HCT116 (cell line): ENCODE results near the gene WRAP53. TPM values are rescaled to one million over a fixed set of nuclear protein-coding genes. Genes with fewer than 3 reads are reported as not detected.

ENCODE experiments used
- ATAC-seq: fragments of 200-7000 bp; cut with Tn5 transposase; 2 replicates; pipeline ENCODE4 v1.9.1; 2020; ENCODE audit warnings: mild to moderate bottlenecking, moderate library complexity
- BruUV-seq: library from RNA; stranded (reverse); fragments of 400-500 nt; replicated peaks from 2 replicates; lab custom pipeline; 2021; lab: Mats Ljungman, UMichigan
- CTCF ChIA-PET: fragments of 300-600 bp; sonication (Branson Sonifier 250); formaldehyde crosslinking; loops from one replicate; lab custom pipeline; 2021; ENCODE audit warnings: antibody characterized with exemption; lab: Charles Lee
- POLR2A ChIA-PET: fragments of 300-600, 350-600 bp; sonication (Branson Sonifier 250); formaldehyde crosslinking; loops from one replicate; lab custom pipeline; 2021; ENCODE audit warnings: antibody characterized with exemption; lab: Charles Lee
- RAD21 ChIA-PET, 2 experiments: fragments of 300-600 bp; sonication (Branson Sonifier 250); formaldehyde crosslinking; loops; one replicate each; lab custom pipeline; 2023; ENCODE audit warnings: low total read pairs in 2 of 2; ENCODE audit not compliant: uncharacterized antibody in 2 of 2, unreplicated experiment in 2 of 2, low non-redundant PET in 1 of 2; lab: Charles Lee
- DNase-seq: peaks from one replicate; pipeline ENCODE4 v3.0.0-alpha.2; 2010; ENCODE audit warnings: low read depth, low spot score
- H2AFZ ChIP-seq: fragments of 200-600 bp; shearing (Covaris generic), sonication (generic); 2 replicates; pipeline ENCODE4 v1.6.1; 2017; ENCODE audit warnings: low read depth, mixed run types, mixed read lengths, antibody characterized with exemption, low read length; ENCODE audit not compliant: poor library complexity, severe bottlenecking
- H3K27ac ChIP-seq: 2 replicates; pipeline ENCODE4 v1.5.1; 2012; ENCODE audit warnings: low read depth, low read length
- H3K27me3 ChIP-seq: fragments of 200-600 bp; sonication (generic); 2 replicates; pipeline ENCODE4 v1.6.1; 2016; ENCODE audit warnings: mixed run types, low read length, mixed read lengths; ENCODE audit not compliant: insufficient read depth
- H3K36me3 ChIP-seq, 2 experiments: fragments of 200-500 bp in 1 of 2; fragments of 200-600 bp in 1 of 2; sonication (Bioruptor generic) in 1 of 2; sonication (generic) in 1 of 2; 2 replicates each; pipeline versions ENCODE4 v1.5.1 to v1.6.1; 2014 to 2016; ENCODE audit warnings: low read length in 2 of 2, inconsistent platforms in 1 of 2, mixed read lengths in 1 of 2, mixed run types in 1 of 2; ENCODE audit not compliant: insufficient read depth in 2 of 2, control insufficient read depth in 1 of 2
- H3K4me1 ChIP-seq, 2 experiments: fragments of 200-600 bp in 1 of 2; sonication (generic) in 1 of 2; 2 replicates each; pipeline versions ENCODE4 v1.5.1 to v1.6.1; 2012 to 2017; ENCODE audit warnings: low read length in 2 of 2, inconsistent platforms in 1 of 2, mild to moderate bottlenecking in 1 of 2, mixed read lengths in 1 of 2, mixed run types in 1 of 2, moderate library complexity in 1 of 2; ENCODE audit not compliant: insufficient read depth in 2 of 2, control insufficient read depth in 1 of 2
- H3K4me2 ChIP-seq: fragments of 200-600 bp; sonication (generic); 2 replicates; pipeline ENCODE4 v1.6.1; 2017; ENCODE audit warnings: mixed run types, low read length, mixed read lengths
- H3K4me3 ChIP-seq, 2 experiments: fragments of 200-600 bp in 1 of 2; sonication (generic) in 1 of 2; replicated peaks in 1 of 2; 2 replicates each; pipeline ENCODE4 v1.5.1; 2011 to 2016; ENCODE audit warnings: low read length in 2 of 2, control low read depth in 1 of 2, low read depth in 1 of 2, mild to moderate bottlenecking in 1 of 2, mixed read lengths in 1 of 2, mixed run types in 1 of 2
- H3K79me2 ChIP-seq: fragments of 200-600 bp; sonication (generic); 2 replicates; pipeline ENCODE4 v1.6.1; 2017; ENCODE audit warnings: mild to moderate bottlenecking, mixed run types, low read length, moderate library complexity, mixed read lengths; ENCODE audit not compliant: insufficient read depth
- H3K9ac ChIP-seq: fragments of 200-600 bp; sonication (generic); 2 replicates; pipeline ENCODE4 v1.6.1; 2016; ENCODE audit warnings: low read length, mixed read lengths
- H3K9me2 ChIP-seq: fragments of 200-600 bp; sonication (generic), shearing (Covaris generic); 2 replicates; pipeline ENCODE4 v1.6.1; 2017; ENCODE audit warnings: mixed run types, mild to moderate bottlenecking, moderate library complexity; ENCODE audit not compliant: insufficient read depth
- H3K9me3 ChIP-seq, 2 experiments: fragments of 200-500 bp in 1 of 2; fragments of 200-600 bp in 1 of 2; sonication (Bioruptor generic) in 1 of 2; sonication (generic) in 1 of 2; 2 replicates each; pipeline ENCODE4 v1.6.1; 2014 to 2017; ENCODE audit warnings: low read length in 2 of 2, mixed read lengths in 2 of 2, inconsistent platforms in 1 of 2, low read depth in 1 of 2, mild to moderate bottlenecking in 1 of 2, mixed run types in 1 of 2, moderate library complexity in 1 of 2; ENCODE audit not compliant: control insufficient read depth in 1 of 2, insufficient read depth in 1 of 2
- H4K20me1 ChIP-seq: fragments of 200-600 bp; sonication (generic), shearing (Covaris generic); 2 replicates; pipeline ENCODE4 v1.6.1; 2017; ENCODE audit warnings: mixed run types, mild to moderate bottlenecking, moderate library complexity; ENCODE audit not compliant: insufficient read depth
- ATF3 ChIP-seq: IDR thresholded peaks from 2 replicates; pipeline ENCODE4 v1.6.1; 2012
- CBX3 ChIP-seq: IDR thresholded peaks from 2 replicates; pipeline ENCODE4 v1.6.1; 2012; ENCODE audit warnings: low read depth
- CTCF ChIP-seq, 3 experiments: fragments of 200-600 bp in 1 of 3; sonication (generic) in 1 of 3; IDR thresholded peaks in 2 of 3; conservative IDR thresholded peaks in 1 of 3; 2 replicates each; pipeline ENCODE4 v1.5.1; 2012 to 2017; ENCODE audit warnings: low read depth in 2 of 3, low read length in 2 of 3, antibody characterized with exemption in 1 of 3, borderline replicate concordance in 1 of 3, control low read depth in 1 of 3, mild to moderate bottlenecking in 1 of 3, mixed read lengths in 1 of 3, mixed run types in 1 of 3, moderate library complexity in 1 of 3; ENCODE audit not compliant: insufficient read depth in 1 of 3
- EGR1 ChIP-seq: IDR thresholded peaks from 2 replicates; pipeline ENCODE4 v1.6.1; 2012; ENCODE audit warnings: low read depth
- EZH2 ChIP-seq: fragments of 200-600 bp; sonication (generic); IDR thresholded peaks from 2 replicates; pipeline ENCODE4 v1.6.1; 2017; ENCODE audit warnings: antibody characterized with exemption, mixed run types
- FOSL1 ChIP-seq: IDR thresholded peaks from 2 replicates; pipeline ENCODE4 v1.6.1; 2012; ENCODE audit warnings: low read depth
- REST ChIP-seq: IDR thresholded peaks from 2 replicates; pipeline ENCODE4 v1.6.1; 2012; ENCODE audit warnings: low read depth
- SIN3A ChIP-seq: IDR thresholded peaks from 2 replicates; pipeline ENCODE4 v1.6.1; 2012; ENCODE audit warnings: low read depth
- ZNF274 ChIP-seq: fragments of 200-500 bp; sonication (Bioruptor generic); IDR thresholded peaks from 2 replicates; pipeline ENCODE4 v1.6.1; 2014; ENCODE audit warnings: mild to moderate bottlenecking, low read depth, low read length, inconsistent platforms
- intact Hi-C: fragments of 100-400 bp; cut with micrococcal nuclease; formaldehyde crosslinking; loops from 2 replicates; pipeline ENCODE4 v1.10.0; 2022
- total RNA-seq: library from RNA; stranded (reverse); gene quantifications from one replicate; pipeline ENCODE4 v1.2.1, GENCODE V29; 2021; ENCODE audit not compliant: unreplicated experiment

WRAP53 gene
- total RNA-seq, 1 experiment from 2014 or later = 28.8 TPM

GRCh38 chr17:7727886-7728285, 39.6 kb downstream of the WRAP53 start:
- Histone ChIP-seq H4K20me1 (no peaks in the 10 kb centered on the region), H3K4me2 (no peak overlapping the region), H2AFZ (no peak overlapping the region), H3K79me2 (no peaks in the 10 kb centered on the region), H3K9me3 (no peaks in the 10 kb centered on the region), H3K4me1 (peaks cover 0 to 5% of the 10 kb centered on the region in 2 experiments; a peak in 1 of 4 replicates), H3K36me3 (no peaks in the 10 kb centered on the region), H3K27ac (no peak overlapping the region), H3K4me3 (no peak overlapping the region), H3K9me2 (no peaks in the 10 kb centered on the region), H3K27me3 (no peaks in the 10 kb centered on the region), H3K9ac (no peak overlapping the region)
- TF ChIP-seq EZH2 (no peak), EGR1 (no peak), ZNF274 (no peak), ATF3 (no peak), CTCF (IDR thresholded peaks at IDR 0.05 in 2 of 3, conservative IDR thresholded peaks at IDR 0.05 in 1 of 3; ENCODE audit: borderline replicate concordance in 1 of 3, insufficient read depth in 1 of 3, low read depth in 2 of 3, low read length in 2 of 3) (no peak), SIN3A (no peak), CBX3 (no peak), FOSL1 (no peak), REST (no peak)
- no peak for DNase-seq
- intact Hi-C loops = no loop called here
- no peak for ATAC-seq
- ChIA-PET POLR2A (no interaction called here), RAD21 (no interaction called here), CTCF (no interaction called here)
- BruUV-seq = no TSS peak
